Peyer's patch (tissue), 4 donors: ENCODE measurements around the gene IGSF5. TPM values are rescaled to one million over a fixed set of nuclear protein-coding genes. Genes with fewer than 3 reads are reported as not detected.

ENCODE experiments used
- DNase-seq, 3 donors: peaks; one replicate each; pipeline ENCODE4 v3.0.0-alpha.2; 2017 to 2019
- H3K27ac ChIP-seq, 4 donors: fragments of 200-600 bp; sonication (generic); one replicate each; pipeline ENCODE4 v1.5.1; 2016 to 2019
- H3K27me3 ChIP-seq, 2 donors: fragments of 200-600 bp; sonication (generic); one replicate each; pipeline ENCODE4 v1.5.1; 2019
- H3K36me3 ChIP-seq, 3 donors: fragments of 200-600 bp; sonication (generic); one replicate each; pipeline ENCODE4 v1.5.1; 2016 to 2019
- H3K4me1 ChIP-seq, 4 donors: fragments of 200-600 bp; sonication (generic); one replicate each; pipeline ENCODE4 v1.5.1; 2016 to 2019
- H3K4me3 ChIP-seq, 4 donors: fragments of 200-600 bp; sonication (generic); 1 replicate in 3 of 4; 2 replicates in 1 of 4; pipeline ENCODE4 v1.5.1; 2016 to 2019; ENCODE audit warnings: mild to moderate bottlenecking in 1 of 4
- H3K9me3 ChIP-seq, 4 donors: fragments of 200-600 bp; sonication (generic); one replicate each; pipeline ENCODE4 v1.5.1; 2016 to 2019; ENCODE audit warnings: mild to moderate bottlenecking in 1 of 4
- CTCF ChIP-seq, 6 experiments: fragments of 450-650 bp in 4 of 6; fragments of 200-600 bp in 2 of 6; sonication (generic) in 1 of 6; IDR thresholded peaks; one replicate each; pipeline ENCODE4 v1.5.1; 2017 to 2019; ENCODE audit warnings: antibody characterized with exemption in 6 of 6, mild to moderate bottlenecking in 3 of 6, moderate library complexity in 1 of 6
- POLR2A ChIP-seq, 2 donors: fragments of 450-650 bp; IDR thresholded peaks; one replicate each; pipeline ENCODE4 v1.5.1; 2017; ENCODE audit warnings: antibody characterized with exemption in 2 of 2, mild to moderate bottlenecking in 2 of 2, moderate library complexity in 2 of 2
- total RNA-seq, 4 donors: library from RNA; depleted of rRNA; stranded (reverse); fragments of >200 nt; gene quantifications; one replicate each; pipeline ENCODE4 v1.1.0, GENCODE V29; 2016

IGSF5 gene
- total RNA-seq, 4 donors from 2014 or later = not detected

DNA sequence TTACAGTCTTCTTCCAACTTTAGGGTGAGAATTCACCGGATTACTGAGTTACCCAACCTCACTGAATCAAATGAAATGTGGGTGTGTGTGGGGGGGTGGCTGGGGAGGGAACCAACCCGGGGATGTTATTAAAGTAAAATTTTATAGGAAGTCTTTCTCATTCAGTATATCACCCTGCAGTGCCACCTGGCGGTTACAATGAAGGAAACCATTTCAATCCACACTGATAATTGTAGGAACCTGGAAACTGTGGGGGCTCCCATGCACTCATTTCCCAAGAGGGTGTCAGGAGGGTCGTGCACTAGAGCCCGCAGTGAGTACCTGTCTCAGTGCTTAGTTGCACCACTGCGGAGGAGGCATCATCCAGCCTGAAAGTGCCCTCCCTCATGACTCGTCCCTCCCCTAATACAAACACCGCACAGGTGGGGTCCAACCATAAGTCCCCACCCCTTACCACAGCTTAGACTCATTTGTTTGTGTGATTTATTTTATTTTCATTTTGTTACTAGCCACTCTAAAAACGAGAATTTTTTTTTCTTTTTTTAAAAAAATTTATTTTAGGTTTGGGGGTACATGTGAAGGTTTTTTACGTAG, 29.1 kb upstream of the IGSF5 start:
- Histone ChIP-seq H3K9me3 (no peaks in the 10 kb centered on the region), H3K4me3 (no peak overlapping the region), H3K36me3 (no peaks in the 10 kb centered on the region), H3K4me1 (no peaks in the 10 kb centered on the region), H3K27me3 (no peaks in the 10 kb centered on the region), H3K27ac (no peak overlapping the region)
- peak in 1 of 3 donors; percentile 81 for DNase-seq
- TF ChIP-seq POLR2A (IDR thresholded peaks at IDR 0.05) = no peak
- peak in 5 of 6 experiments; percentile 20 to 63 (median 56) for TF ChIP-seq CTCF (IDR thresholded peaks at IDR 0.05)

- Histone ChIP-seq H3K4me3 (no peak overlapping the region), H3K9me3 (no peaks in the 10 kb centered on the region), H3K4me1 (no peaks in the 10 kb centered on the region), H3K27me3 (no peaks in the 10 kb centered on the region), H3K27ac (no peak overlapping the region), H3K36me3 (no peaks in the 10 kb centered on the region)
- DNase-seq = no peak
- no peak for TF ChIP-seq CTCF (IDR thresholded peaks at IDR 0.05)
- no peak for TF ChIP-seq POLR2A (IDR thresholded peaks at IDR 0.05)
Observed at GRCh38 chr21:39720126-39720778, 24.7 kb upstream of the IGSF5 start.

GRCh38 chr21:39721885-39722284, 23.1 kb upstream of the IGSF5 start:
- DNase-seq = peak in 2 of 3 donors; percentile 62 to 82
- H3K27ac ChIP-seq = peak overlapping the region in 2 of 4 donors; percentile 15 to 38
- no peak overlapping the region for H3K4me3 ChIP-seq
- no peaks in the 10 kb centered on the region for H3K9me3 ChIP-seq
- H3K27me3 ChIP-seq = no peaks in the 10 kb centered on the region
- no peak for TF ChIP-seq POLR2A (IDR thresholded peaks at IDR 0.05)
- no peaks in the 10 kb centered on the region for H3K4me1 ChIP-seq
- no peaks in the 10 kb centered on the region for H3K36me3 ChIP-seq

GRCh38 chr21:39724944-39725343, 20.0 kb upstream of the IGSF5 start:
- Histone ChIP-seq H3K4me3 (no peak overlapping the region), H3K9me3 (no peaks in the 10 kb centered on the region), H3K4me1 (no peaks in the 10 kb centered on the region)

DNA sequence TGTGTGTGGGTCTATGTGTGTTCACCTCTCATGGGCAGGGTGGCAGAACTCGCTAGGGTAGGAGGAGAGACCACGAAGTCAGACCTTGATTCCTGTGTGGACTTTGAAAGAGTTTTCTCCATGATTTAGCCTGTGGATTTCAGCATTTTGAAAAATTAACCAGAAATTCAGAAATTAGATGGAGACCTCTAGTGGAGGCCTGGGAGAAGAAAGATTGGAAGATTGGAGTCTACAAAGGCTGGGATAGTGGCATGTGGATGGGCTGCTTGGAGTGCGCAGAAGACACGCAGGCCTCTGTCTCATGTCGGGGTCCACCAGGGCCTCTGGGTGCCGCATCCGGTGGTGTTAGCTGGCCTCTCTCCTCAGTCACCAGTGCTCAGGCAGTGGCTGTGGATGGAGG, 18.9 kb upstream of the IGSF5 start:
- Histone ChIP-seq H3K4me3 (no peak overlapping the region), H3K27me3 (no peaks in the 10 kb centered on the region), H3K36me3 (no peaks in the 10 kb centered on the region), H3K9me3 (no peaks in the 10 kb centered on the region), H3K27ac (no peak overlapping the region), H3K4me1 (no peaks in the 10 kb centered on the region)
- TF ChIP-seq CTCF (IDR thresholded peaks at IDR 0.05) (no peak), POLR2A (IDR thresholded peaks at IDR 0.05) (no peak)
- no peak for DNase-seq

More at GRCh38 chr21:39724944-39725343, 20.0 kb upstream of the IGSF5 start:
- TF ChIP-seq POLR2A (IDR thresholded peaks at IDR 0.05) = no peak
- no peak for TF ChIP-seq CTCF (IDR thresholded peaks at IDR 0.05)
- H3K27ac ChIP-seq = no peak overlapping the region
- no peak for DNase-seq
- no peaks in the 10 kb centered on the region for H3K27me3 ChIP-seq
- H3K36me3 ChIP-seq = no peaks in the 10 kb centered on the region

DNA sequence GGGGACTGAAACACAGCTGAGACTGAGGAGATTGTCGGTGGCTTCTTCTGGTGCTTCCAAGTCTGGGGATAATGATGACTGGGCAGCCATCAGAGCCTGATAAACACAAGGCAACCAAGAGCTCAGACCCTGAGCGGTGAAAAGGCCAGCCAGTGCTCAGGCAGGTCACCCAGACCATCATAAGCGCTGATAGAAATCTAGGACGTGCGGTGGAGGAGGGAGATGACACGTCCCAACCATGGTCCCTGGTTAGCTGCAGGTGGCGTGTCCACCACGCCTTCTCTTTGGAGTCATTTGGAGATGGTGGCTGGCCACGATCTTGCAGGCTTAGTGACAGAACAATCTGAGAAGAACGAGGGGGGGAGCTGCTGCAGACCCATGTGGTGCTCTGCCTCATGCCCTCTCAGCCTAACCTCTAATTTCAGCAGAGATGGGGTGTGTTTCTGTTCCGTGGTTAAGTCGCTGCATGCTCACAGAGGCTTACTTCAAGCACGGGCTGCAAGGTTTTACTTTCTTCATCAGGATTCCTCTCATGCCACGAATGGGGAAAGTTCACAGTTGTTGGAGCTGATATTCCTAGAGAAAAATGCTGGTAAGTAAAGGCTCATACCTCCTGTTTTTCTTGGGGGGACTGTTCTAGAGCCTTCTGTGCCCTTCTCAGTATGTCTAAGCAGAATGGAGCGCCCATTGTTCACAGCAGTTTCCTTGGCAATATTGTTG, 17.4 kb upstream of the IGSF5 start:
- H3K4me1 ChIP-seq = no peaks in the 10 kb centered on the region
- H3K27me3 ChIP-seq = no peaks in the 10 kb centered on the region
- H3K9me3 ChIP-seq = no peaks in the 10 kb centered on the region
- DNase-seq = no peak
- H3K27ac ChIP-seq = no peak overlapping the region
- no peak overlapping the region for H3K4me3 ChIP-seq
- no peaks in the 10 kb centered on the region for H3K36me3 ChIP-seq
- TF ChIP-seq POLR2A (IDR thresholded peaks at IDR 0.05) = no peak
